AG10803 (cell line): ENCODE data around the gene PPP1R3C.
A peak's percentile ranks its signal among the peaks of the same experiment; 100 is the strongest.

Experiments
- DNase-seq: peaks from one replicate; pipeline ENCODE4 v3.0.0; 2010; ENCODE audit warnings: low read depth
- H3K4me3 ChIP-seq: 2 replicates; pipeline ENCODE4 v1.5.1; 2011; ENCODE audit warnings: mild to moderate bottlenecking, low read length, control low read depth
- CTCF ChIP-seq: conservative IDR thresholded peaks from 2 replicates; pipeline ENCODE4 v1.5.1; 2011; ENCODE audit warnings: mild to moderate bottlenecking, low read length, control low read depth, inconsistent platforms

The PPP1R3C gene

GRCh38 chr10:91629715-91630549 lies 2.9 kb downstream of the PPP1R3C start:
- no peak for DNase-seq
- TF ChIP-seq CTCF: no peak
- peak overlapping the region; percentile 80 for H3K4me3 ChIP-seq

GRCh38 chr10:91628383-91628782 lies 4.5 kb downstream of the PPP1R3C start:
- H3K4me3 ChIP-seq: peak overlapping the region; percentile 80
- DNase-seq: no peak
- no peak for TF ChIP-seq CTCF

- DNase-seq: peak; percentile 48
- peak; percentile 8; the same call in 1 of the 2 replicates for TF ChIP-seq CTCF
- H3K4me3 ChIP-seq: peak overlapping the region; percentile 80
Measured at GRCh38 chr10:91627344-91628102, 5.3 kb downstream of the PPP1R3C start.

- H3K4me3 ChIP-seq: no peak overlapping the region
- TF ChIP-seq CTCF: no peak
- no peak for DNase-seq
Measured at GRCh38 chr10:91626936-91627335, 5.9 kb downstream of the PPP1R3C start.

- DNase-seq: no peak
- TF ChIP-seq CTCF: no peak
- H3K4me3 ChIP-seq: no peak overlapping the region
Measured at GRCh38 chr10:91624633-91625032, 8.2 kb downstream of the PPP1R3C start.

- H3K4me3 ChIP-seq: no peak overlapping the region
- DNase-seq: no peak
- TF ChIP-seq CTCF: no peak
Measured at GRCh38 chr10:91622601-91623000, 10.3 kb downstream of the PPP1R3C start.
